HPDE6-E6E7 (cell line): ENCODE measurements around the gene CXCL11.

Source experiments
- DNase-seq: peaks from one replicate; pipeline ENCODE4 v3.0.0; 2011; ENCODE audit warnings: missing footprints; ENCODE audit errors: extremely low spot score

The CXCL11 gene

GRCh38 chr4:76042241-76042998 lies 6.5 kb upstream of the CXCL11 start:
- DNase-seq = peak; percentile 25

GRCh38 chr4:76036855-76037254 lies 985 bp upstream of the CXCL11 start:
- DNase-seq = no peak

GRCh38 chr4:76035141-76035540 lies 729 bp downstream of the CXCL11 start:
- no peak for DNase-seq

GRCh38 chr4:76029300-76029699 lies 6.6 kb downstream of the CXCL11 start:
- no peak for DNase-seq

GRCh38 chr4:76028350-76028765 lies 7.5 kb downstream of the CXCL11 start:
- no peak for DNase-seq

GRCh38 chr4:76024065-76024464 lies 11.8 kb downstream of the CXCL11 start:
- no peak for DNase-seq

- DNase-seq = no peak
These were observed 12.5 kb downstream of the CXCL11 start, which contains the start of gene CXCL10 for GRCh38 chr4:76023389-76023788. Gene CXCL10, minus strand, starts transcription at chr4:76023497. Its CDS starts 66 bp downstream, at chr4:76023431.

GRCh38 chr4:76022677-76023076 lies 13.2 kb downstream of the CXCL11 start:
- DNase-seq = no peak

- DNase-seq = no peak
These were observed 13.8 kb downstream of the CXCL11 start for GRCh38 chr4:76022031-76022430.

GRCh38 chr4:76017056-76017686 lies 18.7 kb downstream of the CXCL11 start:
- DNase-seq = no peak

- DNase-seq = no peak
These were observed 19.5 kb downstream of the CXCL11 start for GRCh38 chr4:76016393-76016792.

GRCh38 chr4:76013540-76013939 lies 22.3 kb downstream of the CXCL11 start:
- DNase-seq = no peak

- no peak for DNase-seq
These were observed 23.5 kb downstream of the CXCL11 start for GRCh38 chr4:76012388-76012801.

GRCh38 chr4:76011700-76012387 lies 24.0 kb downstream of the CXCL11 start:
- DNase-seq = peak; percentile 41

GRCh38 chr4:76011018-76011670 lies 24.7 kb downstream of the CXCL11 start:
- no peak for DNase-seq

- DNase-seq = no peak
These were observed 25.3 kb downstream of the CXCL11 start for GRCh38 chr4:76010576-76010975.

- DNase-seq = no peak
These were observed 26.6 kb downstream of the CXCL11 start for GRCh38 chr4:76009311-76009710.

- peak; percentile 37 for DNase-seq
These were observed 28.6 kb downstream of the CXCL11 start, which contains the start of gene CXCL9 for GRCh38 chr4:76007089-76007862. Gene CXCL9, minus strand, starts transcription at chr4:76007509. Its CDS starts 60 bp downstream, at chr4:76007449.

- no peak for DNase-seq
These were observed 32.2 kb downstream of the CXCL11 start for GRCh38 chr4:76003620-76004019.

- no peak for DNase-seq
These were observed 32.8 kb downstream of the CXCL11 start for GRCh38 chr4:76003035-76003434.

- no peak for DNase-seq
These were observed 33.7 kb downstream of the CXCL11 start for GRCh38 chr4:76002176-76002575.
